Gastrocnemius medialis (tissue), 4 donors: ENCODE results near the gene CALHM2.

ENCODE experiments used
- POLR2A ChIP-seq, 2 donors: fragments of 450-650 bp; IDR thresholded peaks; one replicate each; pipeline ENCODE4 v1.6.1; 2017; ENCODE audit warnings: antibody characterized with exemption in 2 of 2, mild to moderate bottlenecking in 2 of 2, moderate library complexity in 2 of 2
- TF ChIP-seq, protein P1 (sequence below), 5 experiments: fragments of 450-650 bp in 3 of 5; fragments of 200-600 bp in 2 of 5; sonication (generic) in 2 of 5; IDR thresholded peaks in 4 of 5; conservative IDR thresholded peaks in 1 of 5; 1 replicate in 4 of 5; 2 replicates in 1 of 5; pipeline ENCODE4 v1.5.1; 2016 to 2019; ENCODE audit warnings: antibody characterized with exemption in 5 of 5, mild to moderate bottlenecking in 3 of 5, moderate library complexity in 3 of 5

DNA sequence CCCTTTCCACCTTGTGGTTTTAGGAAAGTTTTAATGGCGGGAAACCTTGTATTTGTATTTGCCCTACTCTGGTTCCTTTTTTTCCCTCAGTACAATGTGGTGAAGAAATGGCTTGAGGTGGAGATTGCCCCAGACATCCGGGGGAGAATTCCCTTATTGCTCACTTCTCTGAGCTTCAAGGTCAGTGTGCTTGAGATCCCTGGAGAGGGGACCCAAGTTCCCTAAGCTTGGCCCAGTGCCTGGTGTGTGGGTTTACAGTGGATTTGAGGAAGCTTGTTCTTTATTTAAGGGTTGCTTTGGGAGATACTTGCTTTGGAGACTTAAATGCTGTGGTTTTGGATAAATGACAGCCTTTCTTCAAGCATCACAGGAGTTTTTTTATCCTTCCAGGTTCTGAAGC, 18.3 kb downstream of the CALHM2 start:
- TF ChIP-seq, protein P1, sequence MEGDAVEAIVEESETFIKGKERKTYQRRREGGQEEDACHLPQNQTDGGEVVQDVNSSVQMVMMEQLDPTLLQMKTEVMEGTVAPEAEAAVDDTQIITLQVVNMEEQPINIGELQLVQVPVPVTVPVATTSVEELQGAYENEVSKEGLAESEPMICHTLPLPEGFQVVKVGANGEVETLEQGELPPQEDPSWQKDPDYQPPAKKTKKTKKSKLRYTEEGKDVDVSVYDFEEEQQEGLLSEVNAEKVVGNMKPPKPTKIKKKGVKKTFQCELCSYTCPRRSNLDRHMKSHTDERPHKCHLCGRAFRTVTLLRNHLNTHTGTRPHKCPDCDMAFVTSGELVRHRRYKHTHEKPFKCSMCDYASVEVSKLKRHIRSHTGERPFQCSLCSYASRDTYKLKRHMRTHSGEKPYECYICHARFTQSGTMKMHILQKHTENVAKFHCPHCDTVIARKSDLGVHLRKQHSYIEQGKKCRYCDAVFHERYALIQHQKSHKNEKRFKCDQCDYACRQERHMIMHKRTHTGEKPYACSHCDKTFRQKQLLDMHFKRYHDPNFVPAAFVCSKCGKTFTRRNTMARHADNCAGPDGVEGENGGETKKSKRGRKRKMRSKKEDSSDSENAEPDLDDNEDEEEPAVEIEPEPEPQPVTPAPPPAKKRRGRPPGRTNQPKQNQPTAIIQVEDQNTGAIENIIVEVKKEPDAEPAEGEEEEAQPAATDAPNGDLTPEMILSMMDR (IDR thresholded peaks at IDR 0.05 in 4 of 5, conservative IDR thresholded peaks at IDR 0.05 in 1 of 5): no peak
- TF ChIP-seq POLR2A (IDR thresholded peaks at IDR 0.05): no peak
